ENCODE results near the gene ALDH3B2.
"Not testable (repeated sequence)": the region's sequence is repeated elsewhere in the genome, so short reads cannot be mapped to it uniquely, and the experiment has no call there.

The ALDH3B2 gene

DNA sequence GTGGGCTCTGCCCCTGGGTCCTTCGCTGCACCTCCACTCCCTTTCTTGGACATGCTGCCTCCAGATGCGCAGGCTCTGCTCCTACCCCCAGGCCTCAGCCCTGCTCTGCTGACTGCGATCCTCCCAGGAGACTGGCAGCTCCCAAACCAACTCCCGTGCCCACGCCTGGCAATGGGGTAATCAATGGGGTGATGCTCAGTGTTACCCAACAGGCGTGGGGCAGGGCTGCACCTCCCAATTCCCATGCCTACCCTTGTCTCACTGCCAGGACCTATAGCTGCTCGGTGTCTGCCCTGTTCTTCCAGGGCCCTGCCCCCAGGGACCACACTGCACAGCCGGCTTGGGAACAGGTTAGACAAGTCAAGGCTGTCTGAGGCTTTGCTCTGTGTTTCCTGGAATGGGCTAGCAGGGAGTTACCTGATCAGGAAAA, at the start of gene ALDH3B2:
ALDH3B2 (minus strand) TSS at position 182 of the 430 bp plus-strand sequence. CDS start 7,688 bp downstream, outside the sequence.
- H3K27ac ChIP-seq (ENCODE audit: low read depth, low read length): no peak within 1 kb of the TSS
- H3K4me1 ChIP-seq (ENCODE audit: control insufficient read depth, insufficient read depth, low read length, unreplicated experiment): no peaks in the 10 kb centered on the region
- H3K4me3 ChIP-seq (ENCODE audit: low read depth, low read length): no peak within 1 kb of the TSS
- no peak within 1 kb of the TSS for H2AFZ ChIP-seq (ENCODE audit: low read length, unreplicated experiment)
- H3K27me3 ChIP-seq (ENCODE audit: insufficient read depth, low read length): peaks cover 52% of the 10 kb centered on the region
- no peaks in the 10 kb centered on the region for H3K79me2 ChIP-seq (ENCODE audit: control insufficient read depth, insufficient read depth, low read length, unreplicated experiment)
- H3K36me3 ChIP-seq (ENCODE audit: insufficient read depth, low read length): no peaks in the 10 kb centered on the region

GRCh38 chr11:67723036-67723435, 48.6 kb upstream of the ALDH3B2 start:
- not testable (repeated sequence) for H3K4me1 ChIP-seq (ENCODE audit: control insufficient read depth, insufficient read depth, low read length, unreplicated experiment); H3K27ac ChIP-seq (ENCODE audit: low read depth, low read length); H3K79me2 ChIP-seq (ENCODE audit: control insufficient read depth, insufficient read depth, low read length, unreplicated experiment); H3K4me3 ChIP-seq (ENCODE audit: low read depth, low read length); H2AFZ ChIP-seq (ENCODE audit: low read length, unreplicated experiment); H3K36me3 ChIP-seq (ENCODE audit: insufficient read depth, low read length)
- H3K27me3 ChIP-seq (ENCODE audit: insufficient read depth, low read length): peaks cover 11% of the 10 kb centered on the region; the same call in 1 of the 2 replicates

- H3K79me2 ChIP-seq (ENCODE audit: control insufficient read depth, insufficient read depth, low read length, unreplicated experiment); H3K27ac ChIP-seq (ENCODE audit: low read depth, low read length); H3K4me1 ChIP-seq (ENCODE audit: control insufficient read depth, insufficient read depth, low read length, unreplicated experiment); H3K27me3 ChIP-seq (ENCODE audit: insufficient read depth, low read length); H2AFZ ChIP-seq (ENCODE audit: low read length, unreplicated experiment); H3K4me3 ChIP-seq (ENCODE audit: low read depth, low read length); H3K36me3 ChIP-seq (ENCODE audit: insufficient read depth, low read length): not testable (repeated sequence)
Observed at GRCh38 chr11:67716226-67716625, 41.8 kb upstream of the ALDH3B2 start.

- not testable (repeated sequence) for H3K4me3 ChIP-seq (ENCODE audit: low read depth, low read length); H3K27me3 ChIP-seq (ENCODE audit: insufficient read depth, low read length); H3K36me3 ChIP-seq (ENCODE audit: insufficient read depth, low read length); H3K79me2 ChIP-seq (ENCODE audit: control insufficient read depth, insufficient read depth, low read length, unreplicated experiment); H2AFZ ChIP-seq (ENCODE audit: low read length, unreplicated experiment); H3K27ac ChIP-seq (ENCODE audit: low read depth, low read length); H3K4me1 ChIP-seq (ENCODE audit: control insufficient read depth, insufficient read depth, low read length, unreplicated experiment)
Observed at GRCh38 chr11:67715801-67716200, 41.4 kb upstream of the ALDH3B2 start.

DNA sequence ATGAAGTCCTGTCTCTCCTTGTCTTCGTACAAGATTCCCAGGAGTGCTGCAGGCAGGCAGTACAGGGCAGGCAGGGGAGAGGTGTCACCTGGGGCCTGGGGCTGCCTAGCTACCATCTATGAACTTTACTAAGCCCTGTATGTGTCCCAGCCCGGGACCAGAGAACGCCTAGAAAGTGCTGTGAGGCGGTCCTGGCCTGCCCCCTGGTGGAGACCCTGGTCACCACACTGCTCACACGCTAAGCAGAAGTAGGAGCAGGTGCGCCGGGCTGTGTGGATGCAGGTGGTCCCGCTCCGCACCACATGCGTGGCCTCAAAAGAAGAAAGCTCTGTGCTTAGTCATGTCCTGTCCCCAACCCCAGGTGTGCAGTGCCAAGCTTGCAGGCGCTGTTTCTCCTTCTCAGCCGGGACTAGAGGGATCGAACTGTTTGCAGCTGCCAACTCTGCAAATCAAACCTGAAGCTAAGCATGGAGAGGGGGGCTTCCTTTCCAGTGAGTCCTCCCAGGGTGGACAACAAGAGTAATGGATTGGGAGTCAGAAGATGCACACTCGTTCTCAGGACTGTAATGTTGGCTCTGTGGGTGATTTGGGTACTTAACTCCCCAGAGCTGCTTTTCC, 39.6 kb upstream of the ALDH3B2 start:
- H3K4me3 ChIP-seq (ENCODE audit: low read depth, low read length); H2AFZ ChIP-seq (ENCODE audit: low read length, unreplicated experiment); H3K36me3 ChIP-seq (ENCODE audit: insufficient read depth, low read length); H3K27me3 ChIP-seq (ENCODE audit: insufficient read depth, low read length); H3K27ac ChIP-seq (ENCODE audit: low read depth, low read length); H3K4me1 ChIP-seq (ENCODE audit: control insufficient read depth, insufficient read depth, low read length, unreplicated experiment); H3K79me2 ChIP-seq (ENCODE audit: control insufficient read depth, insufficient read depth, low read length, unreplicated experiment): not testable (repeated sequence)

DNA sequence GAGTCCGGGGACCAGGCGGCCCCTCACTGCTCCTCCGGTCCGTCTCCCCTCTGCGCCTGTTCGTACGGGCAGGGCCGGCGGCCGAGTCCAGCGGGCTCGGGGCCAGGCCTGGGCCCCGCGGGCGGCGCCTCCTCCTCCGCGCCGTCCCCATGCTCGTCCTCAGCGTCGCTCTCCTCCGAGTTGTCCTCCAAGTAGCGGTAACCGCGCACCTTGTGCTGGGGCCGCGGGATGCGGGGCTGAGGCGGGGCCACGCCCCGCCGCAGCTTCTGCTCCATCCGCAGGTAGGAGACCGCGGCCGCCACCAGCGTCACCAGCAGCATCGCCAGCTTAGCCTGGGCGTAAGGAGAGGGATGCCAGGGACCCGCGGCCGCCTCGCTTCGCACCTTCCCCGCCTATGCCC, 37.3 kb upstream of the ALDH3B2 start:
- H3K79me2 ChIP-seq (ENCODE audit: control insufficient read depth, insufficient read depth, low read length, unreplicated experiment); H3K4me3 ChIP-seq (ENCODE audit: low read depth, low read length); H3K27ac ChIP-seq (ENCODE audit: low read depth, low read length); H3K4me1 ChIP-seq (ENCODE audit: control insufficient read depth, insufficient read depth, low read length, unreplicated experiment); H2AFZ ChIP-seq (ENCODE audit: low read length, unreplicated experiment); H3K27me3 ChIP-seq (ENCODE audit: insufficient read depth, low read length); H3K36me3 ChIP-seq (ENCODE audit: insufficient read depth, low read length): not testable (repeated sequence)

- not testable (repeated sequence) for H2AFZ ChIP-seq (ENCODE audit: low read length, unreplicated experiment); H3K36me3 ChIP-seq (ENCODE audit: insufficient read depth, low read length); H3K79me2 ChIP-seq (ENCODE audit: control insufficient read depth, insufficient read depth, low read length, unreplicated experiment); H3K4me1 ChIP-seq (ENCODE audit: control insufficient read depth, insufficient read depth, low read length, unreplicated experiment); H3K4me3 ChIP-seq (ENCODE audit: low read depth, low read length); H3K27me3 ChIP-seq (ENCODE audit: insufficient read depth, low read length); H3K27ac ChIP-seq (ENCODE audit: low read depth, low read length)
Observed at GRCh38 chr11:67711212-67711611, 36.8 kb upstream of the ALDH3B2 start.

DNA sequence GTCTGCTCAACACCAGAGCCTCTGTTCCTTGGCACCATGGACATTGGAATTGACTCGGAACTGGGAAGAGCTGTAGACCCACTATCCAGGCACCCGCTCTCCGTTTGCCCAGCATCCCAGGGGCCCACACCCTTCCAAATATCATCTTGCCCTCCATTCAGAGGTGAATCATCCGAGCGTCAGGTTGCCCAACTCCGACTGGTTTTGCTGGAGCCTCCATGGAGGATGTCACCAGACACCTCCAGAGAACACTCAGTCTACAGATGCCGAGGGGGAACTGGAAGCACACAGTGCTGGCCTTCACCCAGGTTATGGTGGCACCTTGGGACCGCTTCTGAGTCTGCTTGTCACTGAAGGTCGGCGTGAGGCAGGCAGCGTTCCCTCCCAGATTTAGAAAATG, 35.4 kb upstream of the ALDH3B2 start:
- H3K4me1 ChIP-seq (ENCODE audit: control insufficient read depth, insufficient read depth, low read length, unreplicated experiment); H3K79me2 ChIP-seq (ENCODE audit: control insufficient read depth, insufficient read depth, low read length, unreplicated experiment); H3K4me3 ChIP-seq (ENCODE audit: low read depth, low read length); H2AFZ ChIP-seq (ENCODE audit: low read length, unreplicated experiment); H3K36me3 ChIP-seq (ENCODE audit: insufficient read depth, low read length); H3K27ac ChIP-seq (ENCODE audit: low read depth, low read length); H3K27me3 ChIP-seq (ENCODE audit: insufficient read depth, low read length): not testable (repeated sequence)

- H3K4me3 ChIP-seq (ENCODE audit: low read depth, low read length): no peak overlapping the region
- 0 out of 2 replicates have a peak, but pooled peaks cover 3% of the 10 kb centered on the region for H3K27me3 ChIP-seq (ENCODE audit: insufficient read depth, low read length)
- H3K36me3 ChIP-seq (ENCODE audit: insufficient read depth, low read length): no peaks in the 10 kb centered on the region
- H3K4me1 ChIP-seq (ENCODE audit: control insufficient read depth, insufficient read depth, low read length, unreplicated experiment): peaks cover 4% of the 10 kb centered on the region
- no peaks in the 10 kb centered on the region for H3K79me2 ChIP-seq (ENCODE audit: control insufficient read depth, insufficient read depth, low read length, unreplicated experiment)
- no peak overlapping the region for H3K27ac ChIP-seq (ENCODE audit: low read depth, low read length)
- no peak overlapping the region for H2AFZ ChIP-seq (ENCODE audit: low read length, unreplicated experiment)
Observed at GRCh38 chr11:67705264-67705663, 30.8 kb upstream of the ALDH3B2 start.

GRCh38 chr11:67704524-67704923, 30.1 kb upstream of the ALDH3B2 start:
- no peaks in the 10 kb centered on the region for H3K36me3 ChIP-seq (ENCODE audit: insufficient read depth, low read length)
- H2AFZ ChIP-seq (ENCODE audit: low read length, unreplicated experiment): no peak overlapping the region
- H3K79me2 ChIP-seq (ENCODE audit: control insufficient read depth, insufficient read depth, low read length, unreplicated experiment): no peaks in the 10 kb centered on the region
- H3K4me1 ChIP-seq (ENCODE audit: control insufficient read depth, insufficient read depth, low read length, unreplicated experiment): peaks cover 4% of the 10 kb centered on the region
- H3K27ac ChIP-seq (ENCODE audit: low read depth, low read length): no peak overlapping the region
- H3K27me3 ChIP-seq (ENCODE audit: insufficient read depth, low read length): 0 out of 2 replicates have a peak, but pooled peaks cover 3% of the 10 kb centered on the region
- H3K4me3 ChIP-seq (ENCODE audit: low read depth, low read length): no peak overlapping the region

DNA sequence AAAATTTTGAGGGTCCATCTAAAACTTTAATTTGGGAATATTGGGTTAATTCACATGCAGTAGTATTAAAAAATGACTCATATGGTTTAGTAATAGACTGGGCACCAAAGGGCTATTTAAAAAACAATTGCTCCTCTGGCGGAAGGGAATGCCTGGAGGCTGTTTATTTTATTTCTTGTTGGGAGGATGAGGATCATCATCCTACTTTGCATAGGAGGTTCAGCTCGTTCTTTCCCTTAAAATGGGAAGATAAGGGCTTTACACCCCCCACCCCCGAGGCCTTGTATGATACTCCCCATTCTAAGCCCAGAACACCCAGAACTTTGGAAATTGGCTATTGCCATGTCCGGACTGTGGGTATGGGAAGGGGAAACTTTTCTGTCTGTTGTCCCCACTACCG, 29.3 kb upstream of the ALDH3B2 start:
- H3K36me3 ChIP-seq (ENCODE audit: insufficient read depth, low read length); H3K27ac ChIP-seq (ENCODE audit: low read depth, low read length); H3K4me1 ChIP-seq (ENCODE audit: control insufficient read depth, insufficient read depth, low read length, unreplicated experiment); H3K27me3 ChIP-seq (ENCODE audit: insufficient read depth, low read length); H3K4me3 ChIP-seq (ENCODE audit: low read depth, low read length); H3K79me2 ChIP-seq (ENCODE audit: control insufficient read depth, insufficient read depth, low read length, unreplicated experiment); H2AFZ ChIP-seq (ENCODE audit: low read length, unreplicated experiment): not testable (repeated sequence)
